Stimulated activated naive CD8-positive, alpha-beta T cell treated with anti-CD3 and anti-CD28 coated beads, Interleukin-15, Interleukin-2, amounts not matched to agents 100 U/mL and 50 U/mL, for 24 hours (primary cell): ENCODE results near the gene IFTAP.
A peak's percentile ranks its signal among the peaks of the same experiment; 100 is the strongest.
"Not testable (repeated sequence)": the region's sequence is repeated elsewhere in the genome, so short reads cannot be mapped to it uniquely, and the experiment has no call there.

Experiments used
- ATAC-seq: fragments of 150-1000 bp; cut with Tn5 transposase; one replicate; pipeline ENCODE4 v1.10.0; 2021
- DNase-seq: peaks from one replicate; pipeline ENCODE4 v3.0.0; 2021

The IFTAP gene

DNA sequence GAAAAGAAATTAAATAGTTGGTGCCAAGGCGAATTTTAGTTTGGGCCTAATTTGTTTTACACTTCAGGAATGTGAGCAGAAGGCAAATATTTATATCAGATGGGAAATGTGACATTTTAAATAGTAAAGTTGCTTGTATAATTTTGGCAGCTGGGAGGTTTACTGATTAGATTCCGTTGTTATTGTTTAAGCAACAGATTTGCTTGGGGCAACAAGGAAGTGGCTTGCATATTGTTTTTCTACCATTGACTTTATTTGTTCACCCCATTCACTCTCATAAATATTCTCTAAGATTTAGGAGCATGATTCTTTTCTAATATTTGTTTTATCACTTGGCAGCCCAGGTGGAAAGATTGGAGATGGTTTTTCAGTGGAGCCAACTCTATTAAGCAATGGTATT, 44.3 kb downstream of the IFTAP start:
- no peak for ATAC-seq
- no peak for DNase-seq

DNA sequence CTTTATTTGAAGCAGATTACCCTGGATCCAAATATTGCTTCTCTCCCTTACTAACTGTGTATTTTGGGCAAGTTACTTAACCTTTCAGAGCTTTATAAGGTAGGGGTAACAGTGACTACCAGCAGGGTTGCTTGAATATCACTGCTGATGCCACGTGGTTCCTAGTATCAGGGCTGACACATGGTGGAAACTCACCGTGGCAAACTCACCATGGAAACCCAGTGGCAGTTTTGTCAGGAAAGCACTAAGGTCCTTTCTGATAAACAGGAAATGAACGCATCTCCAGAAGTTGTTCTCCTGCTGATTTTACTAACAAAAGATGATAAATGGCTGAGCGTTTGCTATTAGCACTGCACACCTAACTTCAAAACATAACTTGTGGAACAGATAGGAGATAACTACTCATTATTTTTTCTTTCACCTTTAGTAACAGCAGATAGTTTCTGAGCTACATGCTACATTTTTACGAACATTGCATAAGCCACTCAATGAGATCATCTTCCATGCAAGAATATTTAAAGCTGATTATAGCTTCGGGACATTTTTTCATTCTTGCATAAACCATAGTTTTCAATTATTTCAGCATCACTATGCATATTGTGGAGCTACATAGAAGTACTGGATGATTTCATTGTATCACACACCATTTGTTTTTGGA, 63.4 kb downstream of the IFTAP start:
- no peak for DNase-seq
- no peak for ATAC-seq

- ATAC-seq, DNase-seq: not testable (repeated sequence)
Observed at GRCh38 chr11:36661359-36661758, 67.1 kb downstream of the IFTAP start.

DNA sequence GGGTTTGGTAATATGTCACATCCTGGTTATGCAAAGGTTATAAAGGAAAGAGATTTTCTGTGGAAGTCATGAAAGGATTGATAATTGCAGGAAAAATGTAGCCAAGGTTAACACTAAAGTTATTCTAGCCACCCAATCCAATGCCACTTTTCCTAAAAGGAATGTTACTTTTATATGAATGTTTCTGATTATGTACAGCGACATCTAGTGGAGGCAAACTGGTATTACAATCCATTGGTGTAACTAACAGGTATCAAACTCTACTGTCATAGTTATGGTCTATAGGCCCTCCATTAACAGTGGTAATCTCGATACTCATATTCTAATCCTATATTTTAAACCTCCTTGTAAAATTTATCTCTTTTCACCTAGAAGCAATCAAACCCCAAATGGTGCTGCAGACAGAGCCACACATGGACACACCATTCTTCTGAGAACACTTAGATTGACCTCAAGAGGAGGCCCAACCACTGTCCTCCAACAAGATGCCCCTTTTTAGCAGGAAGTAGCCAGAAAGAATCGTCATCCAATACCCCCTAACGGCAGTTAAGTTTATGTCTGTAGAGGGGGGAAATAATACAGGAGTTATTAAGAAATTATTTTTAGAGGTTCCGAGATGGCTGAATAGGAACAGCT, 78.6 kb downstream of the IFTAP start:
- DNase-seq (no peak), ATAC-seq (no peak)

- DNase-seq, ATAC-seq: not testable (repeated sequence)
Observed at GRCh38 chr11:36679547-36679946, 85.2 kb downstream of the IFTAP start.

DNA sequence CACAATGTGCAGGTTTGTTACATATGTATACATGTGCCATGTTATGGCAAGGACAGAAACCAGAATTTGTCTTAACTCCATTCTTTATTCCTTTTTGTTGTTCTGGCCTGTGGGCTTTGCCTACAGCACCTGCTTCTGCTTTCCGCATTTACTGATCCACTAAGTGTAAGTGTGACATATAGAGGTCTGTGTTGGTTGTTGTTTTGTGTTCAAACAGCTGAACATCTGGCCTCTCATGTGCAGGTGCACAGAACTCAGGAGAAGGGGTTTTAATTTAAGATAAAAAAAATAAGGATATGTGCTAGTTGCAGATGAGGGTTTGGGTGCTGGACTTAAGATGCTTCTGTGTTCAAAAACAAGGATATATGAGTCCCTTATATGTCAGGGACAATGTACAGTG, 89.5 kb downstream of the IFTAP start:
- DNase-seq (no peak), ATAC-seq (no peak)

DNA sequence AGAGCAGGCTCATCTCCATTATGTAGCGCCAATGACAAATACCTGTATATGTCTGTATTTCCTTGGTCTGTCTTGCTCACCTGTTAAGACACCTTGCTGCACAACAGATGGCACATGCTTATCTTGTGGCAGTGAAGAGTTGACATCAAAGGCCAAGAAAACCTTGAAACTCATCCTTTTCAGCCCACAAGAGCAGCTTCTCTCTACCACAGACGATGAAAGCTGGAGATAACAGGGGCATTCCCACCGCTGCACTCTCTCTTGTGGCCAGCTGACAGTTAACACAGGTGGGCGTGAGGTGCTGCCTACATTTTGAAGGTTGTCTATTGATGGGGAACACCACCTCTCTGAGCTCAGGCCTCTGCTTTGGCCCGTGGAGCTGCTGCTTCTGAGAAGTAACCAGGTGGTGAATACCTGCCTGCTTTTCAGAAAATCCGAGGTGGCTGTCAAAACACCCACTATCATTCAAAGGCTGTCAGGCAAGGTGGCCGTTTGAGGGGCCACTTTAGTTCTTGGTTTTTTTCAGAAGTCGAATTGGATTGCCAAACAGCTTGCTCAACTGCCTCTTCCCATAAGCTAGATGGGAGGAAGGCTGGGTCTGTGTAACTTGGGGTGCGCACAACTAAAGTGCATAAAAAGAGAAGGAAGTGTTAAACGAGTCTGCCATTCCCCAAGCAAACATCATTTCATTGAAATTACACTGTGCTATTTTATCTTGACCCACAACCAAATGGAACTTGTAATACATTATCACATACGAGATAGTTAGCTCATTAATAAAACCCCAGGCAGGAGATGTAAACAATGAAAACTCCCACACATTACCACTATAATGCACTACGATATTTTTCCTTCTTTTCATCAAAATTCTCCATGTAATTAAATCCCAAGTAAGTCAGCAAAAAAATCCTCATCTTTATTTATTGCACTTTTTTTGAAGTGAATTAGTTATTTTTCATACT, 90.8 kb downstream of the IFTAP start:
- DNase-seq (peak; percentile 26), ATAC-seq (peak; percentile 80)

DNA sequence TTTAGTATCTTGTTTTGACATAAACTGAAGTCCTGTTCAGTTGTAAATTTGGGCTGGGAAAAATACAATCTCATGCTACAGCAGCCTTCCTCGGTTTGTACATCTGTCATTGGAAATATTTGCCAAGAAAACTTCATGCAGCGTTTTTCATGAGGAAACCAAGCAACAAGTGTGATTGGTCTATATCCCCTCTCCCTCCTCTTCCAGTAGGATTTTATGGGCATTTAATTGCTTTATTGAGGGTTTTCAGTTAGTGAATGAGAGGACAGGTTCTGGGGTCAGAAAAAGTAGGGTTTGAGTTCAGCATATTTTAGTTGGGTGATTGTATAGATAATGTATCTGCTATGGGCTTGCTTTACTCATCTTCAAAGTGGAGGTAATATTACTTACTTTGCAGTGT, 93.8 kb downstream of the IFTAP start:
- DNase-seq (no peak), ATAC-seq (no peak)

GRCh38 chr11:36688571-36689291, 94.4 kb downstream of the IFTAP start:
- ATAC-seq (no peak), DNase-seq (no peak)

GRCh38 chr11:36689442-36689841, 95.1 kb downstream of the IFTAP start:
- DNase-seq = no peak
- no peak for ATAC-seq

GRCh38 chr11:36692704-36693103, 98.4 kb downstream of the IFTAP start:
- ATAC-seq = no peak
- DNase-seq = no peak

DNA sequence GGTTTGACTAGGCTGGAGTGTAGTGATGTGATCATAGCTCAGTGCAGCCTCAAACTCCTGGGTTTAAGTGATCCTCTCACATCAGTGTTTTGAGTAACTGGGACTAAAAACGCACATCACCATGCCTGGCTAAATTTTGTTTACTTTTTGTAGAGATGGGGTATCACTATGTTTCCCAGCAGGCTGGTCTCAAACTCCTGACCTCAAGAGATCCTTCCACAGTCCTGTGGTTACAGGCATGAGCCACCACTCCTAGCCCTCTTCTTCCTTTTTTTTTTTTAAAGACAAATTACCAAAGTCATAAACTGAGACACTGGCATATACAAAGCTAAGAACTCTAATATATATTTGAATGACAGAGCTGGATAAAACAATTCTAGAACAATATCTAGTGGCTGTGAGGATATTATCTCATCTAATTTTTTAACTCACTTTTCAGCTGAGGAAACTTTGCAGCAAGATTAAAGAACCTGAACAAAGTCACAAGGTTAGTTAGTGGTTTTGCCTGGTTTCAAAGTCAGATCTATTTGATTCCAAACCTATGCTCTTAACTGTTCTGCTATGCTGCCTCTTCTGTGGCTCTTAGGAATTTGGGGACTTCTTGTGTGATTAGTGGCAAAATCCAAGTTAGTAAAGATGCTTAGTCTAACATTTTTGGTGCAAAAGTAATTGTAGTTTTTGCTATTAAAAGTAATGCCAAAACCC, 99.0 kb downstream of the IFTAP start:
- ATAC-seq (no peak), DNase-seq (no peak)

- DNase-seq (no peak), ATAC-seq (no peak)
Observed at GRCh38 chr11:36695111-36695510, 100.8 kb downstream of the IFTAP start.

- DNase-seq (no peak), ATAC-seq (no peak)
Observed at GRCh38 chr11:36695571-36695970, 101.3 kb downstream of the IFTAP start.

GRCh38 chr11:36696550-36696949, 102.2 kb downstream of the IFTAP start:
- DNase-seq (no peak), ATAC-seq (no peak)

GRCh38 chr11:36699271-36699670, 105.0 kb downstream of the IFTAP start:
- DNase-seq (no peak), ATAC-seq (no peak)

GRCh38 chr11:36700246-36700645, 105.9 kb downstream of the IFTAP start:
- DNase-seq = no peak
- ATAC-seq = no peak

- DNase-seq = no peak
- ATAC-seq = no peak
Observed at GRCh38 chr11:36702330-36703054, 108.2 kb downstream of the IFTAP start.

- no peak for ATAC-seq
- DNase-seq = no peak
Observed at GRCh38 chr11:36703055-36703404, 108.7 kb downstream of the IFTAP start.
